Measurements from ENCODE around the gene HS6ST2.

DNA sequence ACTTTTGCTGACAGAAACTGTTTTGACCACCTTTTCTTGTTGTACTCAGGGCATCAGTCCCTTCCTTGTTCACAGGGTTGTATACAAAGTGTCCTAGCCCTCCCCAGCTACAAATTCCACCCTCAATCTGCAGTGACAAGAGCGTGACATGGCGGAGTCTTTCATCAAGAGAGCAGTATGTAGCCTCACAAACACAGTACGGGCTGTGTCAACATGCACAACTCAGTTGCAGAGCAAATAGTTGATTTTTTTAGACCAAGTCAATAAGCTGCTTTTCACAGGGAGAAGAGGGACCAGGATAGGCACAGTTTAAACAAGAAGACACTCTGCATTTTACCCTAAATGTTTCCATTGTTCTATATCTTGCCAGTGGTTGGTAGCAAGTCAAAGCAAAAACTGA, 8.6 kb upstream of the HS6ST2 start:
- TF ChIP-seq POLR2A (IDR thresholded peaks at IDR 0.05) (no peak), EP300 (IDR thresholded peaks at IDR 0.05) (no peak)
- TF ChIP-seq, protein P1, sequence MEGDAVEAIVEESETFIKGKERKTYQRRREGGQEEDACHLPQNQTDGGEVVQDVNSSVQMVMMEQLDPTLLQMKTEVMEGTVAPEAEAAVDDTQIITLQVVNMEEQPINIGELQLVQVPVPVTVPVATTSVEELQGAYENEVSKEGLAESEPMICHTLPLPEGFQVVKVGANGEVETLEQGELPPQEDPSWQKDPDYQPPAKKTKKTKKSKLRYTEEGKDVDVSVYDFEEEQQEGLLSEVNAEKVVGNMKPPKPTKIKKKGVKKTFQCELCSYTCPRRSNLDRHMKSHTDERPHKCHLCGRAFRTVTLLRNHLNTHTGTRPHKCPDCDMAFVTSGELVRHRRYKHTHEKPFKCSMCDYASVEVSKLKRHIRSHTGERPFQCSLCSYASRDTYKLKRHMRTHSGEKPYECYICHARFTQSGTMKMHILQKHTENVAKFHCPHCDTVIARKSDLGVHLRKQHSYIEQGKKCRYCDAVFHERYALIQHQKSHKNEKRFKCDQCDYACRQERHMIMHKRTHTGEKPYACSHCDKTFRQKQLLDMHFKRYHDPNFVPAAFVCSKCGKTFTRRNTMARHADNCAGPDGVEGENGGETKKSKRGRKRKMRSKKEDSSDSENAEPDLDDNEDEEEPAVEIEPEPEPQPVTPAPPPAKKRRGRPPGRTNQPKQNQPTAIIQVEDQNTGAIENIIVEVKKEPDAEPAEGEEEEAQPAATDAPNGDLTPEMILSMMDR (IDR thresholded peaks at IDR 0.05), result no peak

Measured in tibial nerve (tissue), 4 donors.